ENCODE results near the gene HNF4A. TPM values are rescaled to one million over a fixed set of nuclear protein-coding genes. Genes with fewer than 3 reads are reported as not detected.

HNF4A gene
- total RNA-seq, 2 experiments from 2014 or later, result not detected

DNA sequence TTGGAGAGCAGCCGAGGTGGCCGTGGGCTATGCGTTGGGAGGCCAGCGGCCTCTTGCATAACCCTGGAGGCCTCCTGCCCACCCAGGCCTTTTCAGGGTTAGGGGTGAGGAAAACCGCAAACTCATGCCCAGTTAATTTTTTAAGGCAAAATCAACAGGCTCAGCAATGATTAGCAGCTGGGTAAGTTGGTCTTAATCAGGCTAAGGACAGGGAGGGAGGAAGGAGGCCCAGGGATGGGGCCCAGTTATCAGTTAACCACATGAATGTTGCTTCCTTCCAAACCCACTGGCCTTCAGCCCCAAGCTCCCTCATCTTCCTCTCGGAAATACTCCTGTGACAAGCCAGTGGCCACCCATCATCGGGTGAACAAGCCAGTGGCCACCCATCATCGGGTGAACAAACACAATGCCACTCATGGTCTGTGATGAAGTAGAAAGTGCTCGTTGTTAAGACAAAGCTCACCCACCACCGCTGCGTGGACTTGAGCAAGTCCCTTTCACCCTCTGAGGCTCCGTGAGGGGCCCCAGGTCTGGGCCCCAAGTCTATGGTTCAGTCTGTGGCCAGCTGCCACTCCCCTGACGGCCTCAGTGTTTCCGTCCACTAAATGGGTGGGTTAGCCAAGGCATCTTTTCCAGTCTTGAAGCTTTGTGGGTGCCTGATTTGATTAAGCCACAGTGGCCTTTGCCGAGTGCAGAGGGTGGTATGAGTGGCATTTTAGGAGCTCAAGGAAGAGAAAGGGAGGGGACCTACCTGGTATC, 39.4 kb downstream of the HNF4A start:
- no peaks in the 10 kb centered on the region for H3K9me3 Mint-ChIP-seq (ENCODE audit: insufficient read depth)
- H3K4me1 Mint-ChIP-seq (ENCODE audit: low read depth), result no peaks in the 10 kb centered on the region
- H3K4me3 Mint-ChIP-seq, result no peak overlapping the region
- H3K27ac Mint-ChIP-seq, result no peak overlapping the region
- no peak for ATAC-seq
- CTCF ChIA-PET, result interaction anchor here (1.0 to 5.2 kb wide), 3 partner anchors 10 to 216 kb away, joined by 3 to 26 read pairs (median 4); no protein-coding TSS in a partner anchor
- H3K27me3 Mint-ChIP-seq (ENCODE audit: low read depth), result peaks cover 9% of the 10 kb centered on the region
- POLR2A ChIA-PET, result no interaction called here
- H3K36me3 Mint-ChIP-seq (ENCODE audit: low read depth), result no peaks in the 10 kb centered on the region
- DNase-seq, result no peak

GRCh38 chr20:44395461-44396340, 40.2 kb downstream of the HNF4A start:
- POLR2A ChIA-PET, result no interaction called here
- Mint-ChIP-seq H3K36me3 (ENCODE audit: low read depth) (no peaks in the 10 kb centered on the region), H3K4me1 (ENCODE audit: low read depth) (no peaks in the 10 kb centered on the region), H3K27ac (no peak overlapping the region), H3K4me3 (no peak overlapping the region), H3K27me3 (ENCODE audit: low read depth) (peaks cover 9% of the 10 kb centered on the region), H3K9me3 (ENCODE audit: insufficient read depth) (no peaks in the 10 kb centered on the region)
- DNase-seq (no peak), ATAC-seq (no peak)
- CTCF ChIA-PET, result interaction anchor here (1.0 to 5.2 kb wide), 4 partner anchors 11 to 215 kb away, joined by 3 to 26 read pairs (median 3); no protein-coding TSS in a partner anchor

- DNase-seq (no peak), ATAC-seq (no peak)
- Mint-ChIP-seq H3K36me3 (ENCODE audit: low read depth) (no peaks in the 10 kb centered on the region), H3K4me1 (ENCODE audit: low read depth) (no peaks in the 10 kb centered on the region), H3K4me3 (no peak overlapping the region), H3K9me3 (ENCODE audit: insufficient read depth) (no peaks in the 10 kb centered on the region), H3K27ac (no peak overlapping the region), H3K27me3 (ENCODE audit: low read depth) (peaks cover 9% of the 10 kb centered on the region)
- CTCF ChIA-PET, result interaction anchor here (1.1 to 5.2 kb wide), 3 partner anchors 12 to 214 kb away, joined by 3 to 26 read pairs (median 3); no protein-coding TSS in a partner anchor
- POLR2A ChIA-PET, result no interaction called here
Measured at GRCh38 chr20:44396369-44397130, 41.1 kb downstream of the HNF4A start.

- Mint-ChIP-seq H3K4me3 (no peak overlapping the region), H3K27me3 (ENCODE audit: low read depth) (peaks cover 9% of the 10 kb centered on the region), H3K9me3 (ENCODE audit: insufficient read depth) (no peaks in the 10 kb centered on the region), H3K27ac (no peak overlapping the region), H3K36me3 (ENCODE audit: low read depth) (no peaks in the 10 kb centered on the region), H3K4me1 (ENCODE audit: low read depth) (no peaks in the 10 kb centered on the region)
- ATAC-seq, result no peak
- CTCF ChIA-PET, result interaction anchor here (1.1 kb wide), 1 partner anchor 9 kb away, joined by 4 read pairs; no protein-coding TSS in a partner anchor
- POLR2A ChIA-PET, result no interaction called here
- no peak for DNase-seq
Measured at GRCh38 chr20:44398335-44398734, 42.8 kb downstream of the HNF4A start.

DNA sequence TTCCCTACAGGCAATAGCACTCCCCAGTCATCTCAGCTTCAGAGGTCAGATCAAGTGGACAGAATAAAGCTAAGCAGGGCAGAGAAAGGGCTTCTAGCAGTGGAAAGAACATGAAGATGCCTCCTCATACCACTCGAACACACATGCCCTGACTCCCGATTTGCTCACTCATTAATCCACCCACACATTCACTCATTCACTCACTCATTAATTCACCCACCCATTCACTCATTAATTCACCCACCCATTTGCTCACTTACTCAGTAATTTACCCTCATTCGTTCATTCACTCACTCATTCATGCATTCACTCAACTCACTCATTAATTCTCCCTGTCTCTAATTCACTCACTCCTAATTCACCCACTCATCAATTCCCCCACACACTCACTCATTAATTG, 43.9 kb downstream of the HNF4A start:
- H3K36me3 Mint-ChIP-seq (ENCODE audit: low read depth), result no peaks in the 10 kb centered on the region
- CTCF ChIA-PET, result no interaction called here
- no peak for ATAC-seq
- no peaks in the 10 kb centered on the region for H3K4me1 Mint-ChIP-seq (ENCODE audit: low read depth)
- H3K27me3 Mint-ChIP-seq (ENCODE audit: low read depth), result peaks cover 9% of the 10 kb centered on the region
- POLR2A ChIA-PET, result no interaction called here
- no peak for DNase-seq
- H3K9me3 Mint-ChIP-seq (ENCODE audit: insufficient read depth), result no peaks in the 10 kb centered on the region
- no peak overlapping the region for H3K4me3 Mint-ChIP-seq
- H3K27ac Mint-ChIP-seq, result no peak overlapping the region

- Mint-ChIP-seq H3K9me3 (ENCODE audit: insufficient read depth) (no peaks in the 10 kb centered on the region), H3K27ac (no peak overlapping the region), H3K4me3 (no peak overlapping the region), H3K27me3 (ENCODE audit: low read depth) (peaks cover 9% of the 10 kb centered on the region), H3K36me3 (ENCODE audit: low read depth) (no peaks in the 10 kb centered on the region), H3K4me1 (ENCODE audit: low read depth) (no peaks in the 10 kb centered on the region)
- DNase-seq, result no peak
- ATAC-seq, result no peak
- POLR2A ChIA-PET, result no interaction called here
- CTCF ChIA-PET, result no interaction called here
Measured at GRCh38 chr20:44400671-44400969, 45.1 kb downstream of the HNF4A start.

DNA sequence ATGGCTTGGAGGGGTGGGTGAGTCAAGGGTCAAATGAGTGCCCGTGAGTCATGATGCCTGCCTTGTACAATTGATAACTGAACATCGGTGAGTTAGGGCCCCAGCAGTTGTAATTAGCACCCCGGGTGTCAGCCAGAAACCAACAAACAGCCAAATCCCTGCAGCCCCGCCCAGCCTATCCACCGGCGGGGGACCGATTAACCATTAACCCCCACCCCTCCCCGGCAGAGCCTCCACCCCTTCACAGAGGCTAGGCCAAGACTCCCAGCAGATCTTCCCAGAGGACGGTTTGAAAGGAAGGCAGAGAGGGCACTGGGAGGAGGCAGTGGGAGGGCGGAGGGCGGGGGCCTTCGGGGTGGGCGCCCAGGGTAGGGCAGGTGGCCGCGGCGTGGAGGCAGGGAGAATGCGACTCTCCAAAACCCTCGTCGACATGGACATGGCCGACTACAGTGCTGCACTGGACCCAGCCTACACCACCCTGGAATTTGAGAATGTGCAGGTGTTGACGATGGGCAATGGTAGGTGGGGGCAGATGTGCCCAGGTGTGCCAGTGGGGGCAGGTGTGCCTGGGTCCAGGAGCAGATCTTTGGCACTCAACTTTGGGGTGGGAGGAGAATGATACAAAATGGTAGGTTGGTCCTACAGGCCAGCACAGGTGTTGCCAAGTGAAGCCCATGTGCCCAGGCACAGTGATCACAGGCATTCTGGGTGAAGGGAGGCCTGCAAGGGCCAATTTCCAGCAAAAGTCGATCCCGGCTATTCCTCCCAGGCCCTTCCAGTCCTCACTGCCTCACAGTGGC, 45.7 kb downstream of the HNF4A start:
- DNase-seq (no peak), ATAC-seq (no peak)
- ChIA-PET POLR2A (no interaction called here), CTCF (no interaction called here)
- no peak overlapping the region for H3K27ac Mint-ChIP-seq
- H3K36me3 Mint-ChIP-seq (ENCODE audit: low read depth), result no peaks in the 10 kb centered on the region
- no peaks in the 10 kb centered on the region for H3K4me1 Mint-ChIP-seq (ENCODE audit: low read depth)
- H3K27me3 Mint-ChIP-seq (ENCODE audit: low read depth), result peaks cover 9% of the 10 kb centered on the region
- no peaks in the 10 kb centered on the region for H3K9me3 Mint-ChIP-seq (ENCODE audit: insufficient read depth)
- H3K4me3 Mint-ChIP-seq, result no peak overlapping the region

DNA sequence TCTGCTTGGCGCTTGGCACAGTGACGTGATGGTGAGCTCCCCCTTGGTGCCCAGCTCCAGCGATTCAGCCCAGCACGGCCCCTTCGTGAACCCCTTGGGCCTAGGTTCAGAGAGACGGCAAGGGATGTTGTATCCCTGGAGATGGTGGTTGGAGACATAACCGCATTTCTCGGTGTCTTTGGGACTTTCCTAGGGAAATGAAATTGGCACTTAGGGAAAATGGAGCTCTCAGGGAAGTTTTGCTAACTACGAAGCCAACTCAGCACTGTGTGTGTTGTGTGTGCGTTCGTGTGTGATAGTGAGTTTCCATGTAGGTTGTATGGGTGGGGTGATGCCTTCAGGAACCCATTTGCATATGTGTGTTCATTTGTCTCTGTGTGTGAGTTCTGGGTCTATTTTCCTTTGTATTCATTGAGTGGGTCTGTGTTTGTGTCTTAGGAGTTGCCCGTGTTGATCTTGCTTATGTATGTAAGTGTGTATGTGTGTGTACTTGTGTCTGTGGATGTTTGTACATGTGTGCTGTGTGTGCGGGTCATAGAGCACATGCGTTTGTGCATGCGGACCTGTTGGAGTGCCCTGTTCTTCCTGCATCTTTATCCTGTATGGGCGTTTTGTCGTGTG, 46.4 kb downstream of the HNF4A start:
- ATAC-seq, result no peak
- Mint-ChIP-seq H3K4me3 (no peak overlapping the region), H3K4me1 (ENCODE audit: low read depth) (no peaks in the 10 kb centered on the region), H3K36me3 (ENCODE audit: low read depth) (no peaks in the 10 kb centered on the region), H3K9me3 (ENCODE audit: insufficient read depth) (no peaks in the 10 kb centered on the region), H3K27me3 (ENCODE audit: low read depth) (peaks cover 9% of the 10 kb centered on the region), H3K27ac (no peak overlapping the region)
- ChIA-PET POLR2A (no interaction called here), CTCF (no interaction called here)
- DNase-seq, result no peak

- DNase-seq (no peak), ATAC-seq (no peak)
- POLR2A ChIA-PET, result no interaction called here
Measured at GRCh38 chr20:44402391-44403193, 47.1 kb downstream of the HNF4A start.

DNA sequence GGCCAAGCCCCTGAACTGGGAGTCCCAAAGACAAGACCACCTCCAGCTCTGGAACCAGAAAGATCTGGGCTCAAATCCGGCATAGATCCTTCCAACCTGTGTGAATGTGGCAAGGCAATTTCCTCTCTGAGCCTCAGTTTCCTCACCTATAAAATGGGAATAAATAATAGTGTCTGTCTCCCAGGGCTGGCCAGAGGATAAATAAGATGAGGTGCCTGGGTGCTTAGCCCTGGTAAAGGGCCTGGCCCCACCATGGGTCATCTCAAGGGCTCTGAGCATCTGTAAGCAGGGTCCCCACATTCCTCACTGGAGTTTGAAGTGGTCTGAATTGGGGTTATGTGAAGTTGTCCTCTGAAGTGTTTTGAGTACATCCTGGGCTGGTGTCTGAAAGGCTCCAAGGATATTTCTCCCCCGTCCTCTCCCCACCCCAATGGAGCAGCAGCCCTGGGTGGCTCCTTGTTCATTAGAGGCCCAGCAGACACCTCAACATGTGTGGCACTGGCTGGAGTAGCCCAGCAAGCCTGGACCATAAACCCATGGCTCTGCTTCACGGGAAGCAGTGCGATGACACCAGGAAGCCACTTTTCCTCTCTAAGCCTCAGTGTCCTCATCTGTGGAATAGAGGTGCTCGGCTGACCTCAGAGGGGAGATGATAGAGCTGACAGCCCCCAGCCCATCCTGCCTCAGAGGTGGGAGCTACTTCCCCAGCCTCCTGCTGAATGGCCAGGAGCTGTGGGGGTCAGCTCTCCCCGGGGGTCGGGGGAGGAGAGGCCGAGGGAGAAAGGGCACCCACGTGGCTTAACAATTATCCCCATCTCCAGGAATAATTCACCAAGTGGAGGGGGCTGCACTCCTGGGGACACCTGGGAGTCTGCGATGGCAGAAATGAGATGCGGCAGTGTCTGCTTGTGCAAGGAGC, 48.0 kb downstream of the HNF4A start:
- ChIA-PET POLR2A (no interaction called here), CTCF (no interaction called here)
- no peak for ATAC-seq
- peaks cover 6% of the 10 kb centered on the region for H3K27me3 Mint-ChIP-seq (ENCODE audit: low read depth)
- no peak overlapping the region for H3K27ac Mint-ChIP-seq
- no peaks in the 10 kb centered on the region for H3K36me3 Mint-ChIP-seq (ENCODE audit: low read depth)
- DNase-seq, result no peak
- no peaks in the 10 kb centered on the region for H3K9me3 Mint-ChIP-seq (ENCODE audit: insufficient read depth)
- no peaks in the 10 kb centered on the region for H3K4me1 Mint-ChIP-seq (ENCODE audit: low read depth)
- no peak overlapping the region for H3K4me3 Mint-ChIP-seq

More at GRCh38 chr20:44402391-44403193, 47.1 kb downstream of the HNF4A start:
- no peaks in the 10 kb centered on the region for H3K4me1 Mint-ChIP-seq (ENCODE audit: low read depth)
- no peaks in the 10 kb centered on the region for H3K36me3 Mint-ChIP-seq (ENCODE audit: low read depth)
- no peak overlapping the region for H3K4me3 Mint-ChIP-seq
- peaks cover 9% of the 10 kb centered on the region for H3K27me3 Mint-ChIP-seq (ENCODE audit: low read depth)
- CTCF ChIA-PET, result no interaction called here
- no peak overlapping the region for H3K27ac Mint-ChIP-seq
- H3K9me3 Mint-ChIP-seq (ENCODE audit: insufficient read depth), result no peaks in the 10 kb centered on the region
